ENCODE results near the gene SLC9C2.
"Not testable (repeated sequence)": the region's sequence is repeated elsewhere in the genome, so short reads cannot be mapped to it uniquely, and the experiment has no call there.

The SLC9C2 gene

GRCh38 chr1:173603056-173603591 lies at the start of gene SLC9C2:
TSS of gene SLC9C2 (minus strand) at chr1:173603072. CDS start at chr1:173601776, 1,296 bp downstream.
- no peak for DNase-seq

DNA sequence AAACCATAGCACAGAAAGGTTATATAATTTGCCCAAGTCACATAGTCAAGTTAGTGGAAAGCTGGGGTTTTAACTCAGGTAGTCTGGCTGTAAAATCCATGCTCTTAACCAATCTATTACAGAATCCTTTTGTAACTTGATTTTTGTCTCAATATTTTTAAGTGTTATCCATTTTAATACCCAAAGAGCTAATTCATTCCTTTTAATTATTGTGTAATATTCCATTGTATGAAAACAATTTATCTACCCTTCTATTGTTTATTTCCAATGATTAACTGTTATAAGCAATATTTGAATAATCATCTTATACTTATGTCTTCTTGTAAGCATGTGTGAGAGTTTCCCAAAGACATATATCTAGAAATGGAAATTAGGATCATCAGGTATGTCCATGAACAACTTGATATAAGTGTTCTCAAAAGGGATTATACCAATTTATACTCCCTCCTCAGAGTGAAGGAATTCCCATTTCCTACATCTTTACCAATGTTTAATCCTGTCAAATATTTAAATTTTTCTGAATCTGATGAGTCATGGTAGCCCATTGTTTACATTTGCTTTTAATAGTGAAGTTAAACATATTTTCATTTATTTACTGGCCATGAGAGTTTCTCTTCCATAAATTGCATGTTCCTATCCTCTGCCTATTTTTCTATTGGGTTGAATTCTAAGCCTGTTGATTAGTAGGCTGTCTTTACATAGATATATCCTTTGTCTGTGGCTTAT lies 46.2 kb upstream of the SLC9C2 start:
- DNase-seq, result no peak

GRCh38 chr1:173646656-173647055 lies 43.8 kb upstream of the SLC9C2 start:
- no peak for DNase-seq

GRCh38 chr1:173642450-173643139 lies 39.7 kb upstream of the SLC9C2 start:
- not testable (repeated sequence) for DNase-seq

DNA sequence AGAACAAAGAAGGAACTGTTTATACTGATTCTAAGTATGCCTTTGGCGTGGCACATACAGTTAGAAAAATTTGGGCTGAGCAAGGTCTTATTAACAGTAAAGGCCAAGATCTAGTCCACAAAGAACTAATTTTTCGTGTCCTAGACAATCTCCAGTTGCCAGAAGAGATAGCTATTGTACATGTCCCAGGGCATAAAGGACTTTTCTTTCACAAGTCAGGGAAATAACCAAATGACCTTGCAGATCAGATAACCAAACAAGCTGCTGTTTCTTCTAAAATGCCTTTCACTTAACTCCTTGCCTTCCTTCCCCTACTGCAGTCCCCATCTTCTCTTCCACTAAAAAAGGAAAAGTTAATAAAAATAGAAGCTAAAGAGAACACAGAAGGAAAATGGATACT lies 36.2 kb upstream of the SLC9C2 start:
- DNase-seq, result no peak

GRCh38 chr1:173638043-173639021 lies 35.5 kb upstream of the SLC9C2 start:
- no peak for DNase-seq

DNA sequence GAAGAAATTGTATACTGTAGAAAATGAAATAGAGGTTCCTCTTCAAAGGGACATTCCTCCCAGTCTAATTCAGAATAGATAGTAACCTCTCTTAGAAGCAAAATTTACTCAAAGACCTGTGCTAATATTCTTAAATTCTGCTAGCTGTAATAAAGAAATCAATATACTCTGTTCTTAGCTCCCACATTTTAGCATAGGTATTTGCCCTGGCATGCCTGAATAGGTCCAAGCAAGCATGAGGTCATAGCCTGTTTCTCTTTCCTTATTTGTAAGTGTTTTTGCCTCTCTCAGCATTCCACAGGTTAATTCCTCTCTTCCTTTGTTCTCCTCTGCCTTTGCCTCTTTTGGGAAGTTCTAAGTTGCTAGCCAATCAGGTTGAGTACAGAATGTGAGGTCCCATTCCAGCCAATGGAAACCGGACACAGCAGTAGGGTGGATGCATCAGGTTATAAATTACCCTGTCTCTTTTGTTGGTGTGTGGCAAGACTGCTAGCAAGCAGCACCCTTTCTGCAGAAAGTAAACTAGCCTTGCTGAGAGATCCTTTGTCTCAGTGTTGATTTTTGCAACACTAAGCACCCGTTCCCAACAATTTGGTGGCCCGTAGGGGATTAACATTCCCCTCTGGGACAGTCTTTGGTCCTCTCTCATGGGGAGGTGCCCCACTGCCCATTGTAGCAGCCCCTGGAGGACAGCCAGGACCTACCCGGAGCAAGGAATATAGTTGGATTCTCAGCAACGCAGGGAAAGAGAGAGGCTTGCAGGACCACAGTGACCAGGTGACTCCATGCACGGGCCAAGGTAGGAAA lies 34.6 kb upstream of the SLC9C2 start:
- not testable (repeated sequence) for DNase-seq

DNA sequence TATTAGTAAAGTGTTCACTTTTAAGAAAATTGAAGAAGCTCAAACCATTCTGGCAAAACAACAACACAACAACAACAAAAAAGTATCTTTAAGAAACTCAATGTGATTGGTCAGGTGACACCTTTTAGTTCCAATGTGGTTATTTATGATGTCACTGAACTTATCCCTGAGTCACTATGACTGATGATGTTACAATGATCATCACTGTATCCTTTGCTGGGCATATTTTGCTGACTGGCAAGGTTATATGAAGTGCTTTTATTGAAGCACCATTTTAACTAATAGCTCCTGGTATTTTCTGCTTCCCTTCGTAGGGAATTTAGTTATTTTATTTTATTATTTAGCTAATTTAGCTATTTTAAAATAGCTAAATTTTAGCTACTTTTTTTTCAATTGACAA lies 32.2 kb upstream of the SLC9C2 start, which contains the start of gene TEX50:
Gene TEX50 (plus strand): TSS at position 223 of the 400 bp plus-strand sequence. CDS start 184 bp downstream, outside the sequence.
- DNase-seq, result no peak

DNA sequence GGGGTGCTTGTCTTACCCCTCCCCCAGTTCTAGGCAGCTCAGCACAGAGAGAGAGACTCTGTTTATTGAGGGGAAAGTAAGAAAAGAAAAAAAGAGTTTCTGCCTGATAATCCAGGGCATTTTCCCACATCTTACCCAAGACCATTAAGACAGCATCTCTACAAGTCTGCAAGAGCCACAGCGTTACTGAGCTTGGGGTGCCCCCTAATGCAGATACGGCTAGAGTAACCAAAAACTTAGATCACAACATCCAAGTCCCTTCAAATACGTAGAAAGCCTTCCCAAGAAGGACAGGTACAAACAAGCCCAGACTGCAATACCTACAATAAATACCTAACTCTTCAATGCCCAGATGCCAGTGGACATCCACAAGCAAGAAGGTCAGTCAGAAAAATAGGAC lies 26.0 kb upstream of the SLC9C2 start:
- no peak for DNase-seq

DNA sequence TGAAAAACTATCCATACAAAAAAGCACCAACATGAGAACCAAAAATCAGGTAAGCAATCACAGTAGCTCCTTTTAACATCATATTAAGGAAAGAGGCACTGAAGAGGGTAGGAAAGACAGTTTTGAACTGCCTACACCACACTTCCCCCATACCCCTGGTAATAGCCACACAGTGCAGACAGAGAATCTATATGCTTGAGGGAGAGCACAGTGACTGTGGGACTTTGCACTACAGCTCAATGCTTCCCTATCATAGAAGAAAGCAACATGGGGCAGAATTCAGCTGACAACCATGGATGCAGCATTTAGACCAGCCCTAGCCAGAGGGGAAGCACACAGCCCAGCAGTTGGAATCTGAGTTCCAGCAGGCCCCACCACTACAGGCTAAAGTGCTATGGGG lies 24.4 kb upstream of the SLC9C2 start:
- no peak for DNase-seq

DNA sequence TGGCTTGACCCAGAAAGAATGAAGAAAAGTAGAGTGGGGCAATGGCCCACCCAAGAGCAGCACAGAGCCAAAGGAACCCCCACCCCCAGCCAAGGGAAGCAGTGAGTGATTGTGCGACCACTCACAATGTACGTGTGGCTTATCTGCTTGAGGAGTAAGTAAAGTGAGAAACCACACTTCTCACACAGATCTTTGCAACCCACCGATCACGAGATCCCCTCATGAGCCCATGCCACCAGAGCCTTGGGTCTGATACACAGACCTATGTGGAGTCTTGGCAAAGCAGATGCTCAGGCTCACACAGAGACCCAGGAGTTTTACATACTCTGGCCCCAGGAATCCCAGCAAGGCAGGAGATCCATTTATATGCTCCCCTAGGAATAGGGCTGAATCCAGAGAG lies 14.0 kb upstream of the SLC9C2 start:
- DNase-seq, result no peak

DNA sequence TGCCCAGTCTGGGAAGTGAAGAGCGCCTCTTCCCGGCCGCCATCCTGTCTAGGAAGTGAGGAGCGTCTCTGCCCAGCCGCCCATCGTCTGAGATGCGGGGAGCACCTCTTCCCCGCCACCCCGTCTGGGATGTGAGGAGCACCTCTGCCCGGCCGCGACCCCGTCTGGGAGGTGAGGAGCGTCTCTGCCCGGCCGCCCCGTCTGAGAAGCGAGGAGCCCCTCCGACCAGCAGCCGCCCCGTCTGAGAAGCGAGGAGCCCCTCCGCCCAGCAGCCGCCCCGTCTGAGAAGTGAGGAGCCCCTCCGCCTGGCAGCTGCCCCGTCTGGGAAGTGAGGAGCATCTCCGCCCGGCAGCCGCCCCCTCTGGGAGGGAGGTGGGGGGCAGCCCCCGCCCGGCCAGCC lies 10.2 kb upstream of the SLC9C2 start:
- DNase-seq, result not testable (repeated sequence)

DNA sequence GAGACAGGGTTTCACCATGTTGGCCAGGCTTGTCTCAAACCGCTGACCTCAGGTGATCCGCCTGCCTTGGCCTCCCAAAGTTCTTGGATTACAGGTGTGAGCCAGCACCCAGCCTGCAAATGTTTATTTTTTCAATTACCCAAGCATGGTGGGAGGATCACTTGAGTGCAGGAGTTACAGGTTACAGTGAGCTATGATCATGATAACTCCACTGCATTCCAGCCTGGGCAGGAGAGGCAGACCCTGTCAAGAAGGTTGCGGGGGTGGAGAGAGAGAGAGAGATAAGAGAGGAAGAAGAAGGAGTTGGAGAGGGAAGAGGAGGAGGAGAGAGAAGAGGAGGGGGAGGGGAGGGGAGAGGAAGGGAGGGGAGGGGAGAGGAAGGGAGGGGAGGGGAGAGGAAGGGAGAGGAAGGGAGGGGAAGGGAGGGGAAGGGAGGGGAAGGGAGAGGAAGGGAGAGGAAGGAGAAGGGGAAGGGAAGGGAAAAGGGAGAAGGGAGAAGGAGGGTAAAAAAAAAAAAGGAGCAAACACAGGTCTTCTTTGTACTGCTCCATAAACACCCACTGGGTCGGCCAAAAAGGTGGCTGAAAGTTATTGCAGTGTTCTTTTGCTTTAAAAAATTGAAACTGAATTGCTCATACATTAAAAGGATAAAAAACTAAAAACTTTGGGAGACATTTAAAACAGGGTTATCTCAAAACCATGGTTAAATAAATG lies 5.8 kb upstream of the SLC9C2 start:
- DNase-seq, result no peak

DNA sequence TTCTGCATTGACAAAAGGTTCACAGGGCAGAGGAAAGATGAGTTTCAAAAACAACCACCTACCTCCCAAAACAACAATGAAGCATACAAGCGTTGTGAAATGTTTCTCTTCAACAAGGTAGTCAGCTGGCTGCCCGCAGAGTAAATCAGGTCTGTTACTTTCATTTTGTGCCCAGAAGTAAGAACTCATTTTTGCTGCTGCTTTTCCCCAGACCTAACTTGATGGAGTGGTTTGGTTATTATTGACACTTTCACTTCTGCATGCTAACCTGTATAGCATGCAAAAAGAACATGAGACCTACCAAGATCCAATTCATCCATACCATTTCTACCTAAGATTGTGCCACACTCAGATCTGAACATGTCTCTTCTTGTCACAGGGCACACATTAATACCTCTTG lies 1.3 kb downstream of the SLC9C2 start:
- DNase-seq, result no peak

- no peak for DNase-seq
These were observed 6.6 kb downstream of the SLC9C2 start for GRCh38 chr1:173596097-173596825.

DNA sequence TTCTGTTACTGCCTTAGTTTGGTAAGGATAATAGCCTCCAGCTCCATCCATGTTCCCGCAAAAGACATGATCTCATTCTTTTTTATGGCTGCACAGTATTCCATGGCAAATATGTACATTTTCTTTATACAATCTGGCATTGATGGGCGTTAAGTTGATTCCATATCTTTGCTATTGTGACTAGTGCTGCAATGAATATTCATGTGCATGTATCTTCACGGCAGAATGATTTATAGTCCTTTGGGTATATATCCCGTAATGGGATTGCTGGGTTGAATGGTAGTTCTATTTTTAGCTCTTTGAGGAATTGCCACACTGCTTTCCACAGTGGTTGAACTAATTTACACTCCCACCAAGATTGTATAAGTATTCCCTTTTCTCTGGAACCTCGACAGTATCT lies 11.7 kb downstream of the SLC9C2 start:
- not testable (repeated sequence) for DNase-seq

DNA sequence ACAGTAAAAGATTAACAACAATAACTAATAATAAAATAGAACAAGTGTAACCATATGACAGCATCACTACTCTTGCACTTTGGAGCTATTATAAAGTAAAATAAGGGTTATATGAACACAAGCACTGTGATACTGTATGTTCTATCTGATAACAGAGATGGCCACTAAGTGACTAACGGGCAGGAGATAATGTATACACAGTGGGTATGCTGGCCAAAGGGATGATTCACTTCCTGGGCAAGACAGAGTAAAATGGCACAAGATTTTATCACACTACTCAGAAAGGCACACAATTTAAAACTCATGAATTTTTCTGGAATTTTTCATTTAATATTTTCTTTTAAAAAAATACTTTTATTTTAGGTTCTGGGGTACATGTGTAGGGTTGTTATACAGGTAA lies 12.3 kb downstream of the SLC9C2 start:
- no peak for DNase-seq

GRCh38 chr1:173581383-173582079 lies 21.3 kb downstream of the SLC9C2 start:
- no peak for DNase-seq
